Activated CD4-positive, alpha-beta T cell treated with anti-CD3 and anti-CD28 coated beads, Interleukin-2, amount 50 U/mL, for 4 hours (primary cell): ENCODE results near the gene MUC3A.
A peak's percentile ranks its signal among the peaks of the same experiment; 100 is the strongest.

Experiments used
- DNase-seq, 2 experiments: peaks; one replicate each; pipeline ENCODE4 v3.0.0-alpha.2; 2020

MUC3A gene

DNA sequence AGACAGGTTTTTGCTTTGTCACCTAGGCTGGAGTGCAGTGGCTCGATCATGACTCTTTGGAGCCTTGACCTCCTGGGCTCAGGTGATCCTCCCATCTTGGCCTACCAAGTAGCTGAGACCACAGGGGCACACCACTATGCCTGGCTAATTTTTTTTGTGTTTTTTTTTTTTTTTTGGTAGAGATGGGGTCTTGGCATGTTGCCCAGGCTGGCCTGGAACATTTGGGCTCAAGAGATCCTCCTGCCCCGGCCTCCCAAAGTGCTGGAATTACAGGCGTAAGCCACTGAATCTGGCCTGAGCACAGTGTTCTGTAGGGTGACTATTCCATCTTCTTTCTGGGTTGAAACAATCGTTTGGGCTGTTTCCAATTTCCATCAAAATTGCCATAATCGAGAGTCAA, 1.5 kb upstream of the MUC3A start:
- DNase-seq = no peak

DNA sequence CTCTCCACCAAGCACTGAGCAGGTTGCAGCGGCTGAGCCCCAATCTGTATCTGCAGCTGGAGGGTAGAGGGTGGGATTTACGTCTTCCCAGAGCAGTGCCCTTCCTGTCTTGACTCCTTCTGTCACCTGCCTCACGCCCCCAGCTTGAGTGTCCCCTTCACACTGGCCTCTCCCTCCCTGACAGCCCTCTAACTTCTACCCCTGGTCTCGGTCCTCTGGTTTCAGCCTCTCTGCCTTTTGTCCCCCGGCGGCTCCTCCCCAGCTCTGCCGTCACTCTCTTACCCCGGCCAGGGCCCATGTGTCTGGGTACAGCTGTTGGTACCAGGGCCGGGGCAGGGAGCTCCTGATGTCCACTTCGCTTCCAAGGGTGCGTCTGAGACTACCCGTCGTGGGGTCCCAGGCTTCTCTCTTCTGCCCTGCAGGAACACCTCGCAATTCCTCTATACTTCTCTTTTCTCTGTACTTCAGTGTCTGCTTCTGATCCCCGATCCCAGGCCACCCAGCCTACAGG, 654 bp downstream of the MUC3A start:
- DNase-seq = no peak

DNA sequence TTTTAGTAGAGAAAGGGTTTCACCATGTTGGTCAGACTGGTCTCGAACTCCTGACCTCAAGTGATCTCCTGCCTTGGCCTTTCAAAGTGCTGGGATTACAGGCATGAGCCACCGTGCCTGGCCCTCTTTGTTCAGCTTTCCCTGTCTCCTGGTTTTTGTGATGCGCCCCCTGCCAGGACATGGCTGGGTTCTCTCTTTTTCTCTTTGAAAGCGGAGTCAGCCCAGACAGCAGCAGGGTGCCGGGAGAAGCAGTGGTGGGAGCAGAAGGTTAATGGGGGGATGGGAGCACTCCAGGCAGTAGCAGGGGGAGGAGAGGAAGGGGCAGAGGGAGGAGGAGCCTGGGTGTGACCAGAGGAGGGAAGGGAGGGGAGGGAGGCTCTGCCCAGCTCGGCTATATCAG, 1.8 kb downstream of the MUC3A start:
- DNase-seq = no peak

DNA sequence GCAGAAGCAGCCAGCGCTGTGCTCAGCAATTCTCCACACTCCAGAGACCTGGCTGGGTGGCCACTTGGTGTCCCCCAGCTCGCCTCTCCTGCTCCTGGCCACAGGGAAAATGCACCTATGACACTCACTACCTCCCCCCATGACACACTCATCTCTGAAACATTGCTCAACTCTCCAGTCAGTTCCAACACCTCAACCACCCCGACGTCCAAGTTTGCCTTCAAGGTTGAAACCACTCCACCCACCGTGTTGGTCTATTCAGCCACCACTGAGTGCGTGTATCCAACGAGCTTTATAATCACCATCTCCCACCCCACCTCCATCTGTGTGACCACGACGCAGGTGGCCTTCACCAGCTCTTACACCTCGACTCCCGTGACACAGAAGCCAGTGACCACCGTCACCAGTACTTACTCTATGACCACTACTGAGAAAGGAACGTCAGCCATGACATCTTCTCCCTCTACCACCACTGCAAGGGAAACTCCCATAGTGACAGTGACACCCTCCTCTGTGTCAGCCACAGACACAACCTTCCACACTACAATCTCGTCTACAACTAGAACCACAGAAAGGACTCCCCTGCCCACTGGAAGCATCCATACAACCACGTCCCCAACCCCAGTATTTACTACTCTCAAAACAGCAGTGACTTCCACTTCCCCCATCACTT, 2.7 kb downstream of the MUC3A start:
- no peak for DNase-seq

DNA sequence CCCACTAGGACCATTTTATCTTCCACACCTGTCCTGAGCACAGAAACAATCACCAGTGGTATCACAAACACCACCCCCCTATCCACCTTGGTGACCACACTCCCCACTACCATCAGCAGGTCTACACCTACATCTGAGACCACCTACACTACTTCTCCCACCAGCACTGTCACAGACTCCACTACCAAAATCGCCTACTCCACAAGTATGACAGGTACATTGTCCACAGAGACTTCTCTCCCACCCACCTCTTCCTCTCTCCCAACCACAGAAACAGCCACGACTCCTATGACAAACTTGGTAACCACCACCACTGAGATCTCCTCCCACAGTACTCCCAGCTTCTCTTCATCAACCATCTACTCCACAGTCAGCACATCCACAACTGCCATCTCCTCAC, 3.3 kb downstream of the MUC3A start:
- no peak for DNase-seq

DNA sequence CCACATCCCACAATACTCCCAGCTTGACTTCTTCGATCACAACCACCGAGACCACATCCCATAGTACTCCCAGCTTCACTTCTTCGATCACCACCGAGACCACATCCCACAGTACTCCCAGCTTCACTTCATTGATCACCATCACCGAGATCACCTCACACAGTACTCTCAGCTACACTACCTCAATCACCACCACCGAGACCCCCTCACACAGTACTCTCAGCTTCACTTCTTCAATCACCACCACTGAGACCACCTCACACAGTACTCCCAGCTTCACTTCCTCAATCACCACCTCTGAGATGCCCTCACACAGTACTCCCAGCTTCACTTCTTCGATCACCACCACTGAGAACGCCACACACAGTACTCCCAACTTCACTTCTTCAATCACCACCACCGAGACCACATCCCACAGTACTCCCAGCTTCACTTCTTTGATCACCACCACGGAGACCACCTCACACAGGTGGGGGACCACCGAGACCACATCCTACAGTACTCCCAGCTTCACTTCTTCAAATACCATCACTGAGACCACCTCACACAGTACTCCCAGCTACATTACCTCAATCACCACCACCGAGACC, 8.6 kb downstream of the MUC3A start:
- DNase-seq = no peak

DNA sequence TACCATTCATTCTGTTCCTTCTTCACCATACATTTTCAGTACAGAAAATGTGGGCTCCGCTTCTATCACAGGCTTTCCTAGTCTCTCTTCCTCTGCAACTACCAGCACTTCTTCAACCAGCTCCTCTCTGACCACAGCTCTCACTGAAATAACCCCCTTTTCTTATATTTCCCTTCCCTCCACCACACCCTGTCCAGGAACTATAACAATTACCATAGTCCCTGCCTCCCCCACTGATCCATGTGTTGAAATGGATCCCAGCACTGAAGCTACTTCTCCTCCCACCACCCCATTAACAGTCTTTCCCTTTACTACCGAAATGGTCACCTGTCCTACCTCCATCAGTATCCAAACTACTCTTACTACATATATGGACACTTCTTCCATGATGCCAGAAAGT, 10.6 kb downstream of the MUC3A start:
- no peak for DNase-seq

DNA sequence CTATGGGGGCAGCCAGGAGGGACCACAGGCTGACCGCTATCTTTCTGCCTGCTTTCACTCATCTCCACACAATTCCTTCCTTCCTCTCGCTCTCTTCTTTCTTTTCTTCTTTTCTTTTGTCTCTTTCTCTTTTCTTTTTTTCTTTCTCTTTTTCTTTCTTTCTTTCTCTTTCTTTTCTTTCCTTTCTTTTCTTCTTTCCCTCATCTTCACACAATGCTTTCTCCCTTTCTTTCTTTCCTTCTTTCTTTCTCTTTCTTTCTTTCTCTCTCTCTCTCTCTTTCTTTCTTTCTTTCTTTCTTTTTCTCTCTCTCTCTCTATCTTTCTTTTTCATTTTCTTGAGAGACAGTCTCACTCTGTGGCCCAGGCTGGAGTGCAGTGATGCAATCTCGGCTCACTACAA, 13.2 kb downstream of the MUC3A start:
- no peak for DNase-seq

DNA sequence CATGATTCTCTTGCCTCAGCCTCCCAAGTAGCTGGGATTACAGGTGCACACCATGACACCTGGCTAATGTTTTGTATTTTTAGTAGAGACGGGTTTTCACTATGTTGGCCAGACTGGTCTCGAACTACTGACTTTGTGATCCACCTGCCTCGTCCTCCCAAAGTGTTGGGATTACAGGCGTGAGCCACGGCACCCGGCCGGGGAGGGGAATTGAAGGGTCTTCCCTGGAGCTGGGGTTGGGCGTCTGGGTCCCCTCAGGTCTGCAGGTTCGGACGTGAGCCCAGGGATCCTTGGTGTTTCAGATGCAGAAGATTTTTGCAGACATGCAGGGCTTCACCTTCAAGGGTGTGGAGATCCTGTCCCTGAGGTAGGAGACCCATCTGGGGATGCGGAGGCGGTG, 14.1 kb downstream of the MUC3A start:
- no peak for DNase-seq

DNA sequence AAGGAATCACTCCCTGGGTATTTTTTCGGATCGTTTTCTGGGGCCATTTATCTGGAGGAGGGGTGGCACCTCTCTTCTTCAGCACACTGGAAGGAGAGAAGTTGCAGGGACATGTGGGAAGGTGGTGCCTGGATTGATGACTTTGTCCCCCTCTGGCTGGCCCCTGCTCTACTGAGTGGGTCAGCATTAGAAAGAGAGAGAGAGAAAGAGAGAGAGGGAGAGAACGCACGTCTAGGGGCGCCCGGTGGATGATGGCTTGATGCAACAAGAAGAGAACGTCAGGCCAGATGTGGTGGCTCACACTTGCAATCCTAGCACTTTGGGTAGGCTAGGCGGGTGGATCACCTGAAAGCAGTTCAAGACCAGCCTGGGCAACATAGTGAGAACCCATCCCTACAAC, 14.5 kb downstream of the MUC3A start:
- DNase-seq = no peak

DNA sequence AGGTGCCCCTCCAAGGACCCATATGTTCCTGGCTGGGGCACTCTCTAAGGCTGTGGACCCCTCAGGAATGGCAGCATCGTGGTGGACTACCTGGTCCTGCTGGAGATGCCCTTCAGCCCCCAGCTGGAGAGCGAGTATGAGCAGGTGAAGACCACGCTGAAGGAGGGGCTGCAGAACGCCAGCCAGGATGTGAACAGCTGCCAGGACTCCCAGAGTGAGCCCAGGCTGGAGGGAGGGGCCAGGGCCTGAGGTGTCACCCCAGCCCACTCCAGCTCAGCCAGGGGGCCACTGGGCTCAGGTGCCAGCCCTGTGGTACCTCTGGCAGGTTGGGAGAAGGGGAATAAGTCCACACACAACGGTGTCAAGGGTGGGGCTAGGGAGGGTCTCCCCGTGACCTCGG, 15.3 kb downstream of the MUC3A start:
- no peak for DNase-seq

DNA sequence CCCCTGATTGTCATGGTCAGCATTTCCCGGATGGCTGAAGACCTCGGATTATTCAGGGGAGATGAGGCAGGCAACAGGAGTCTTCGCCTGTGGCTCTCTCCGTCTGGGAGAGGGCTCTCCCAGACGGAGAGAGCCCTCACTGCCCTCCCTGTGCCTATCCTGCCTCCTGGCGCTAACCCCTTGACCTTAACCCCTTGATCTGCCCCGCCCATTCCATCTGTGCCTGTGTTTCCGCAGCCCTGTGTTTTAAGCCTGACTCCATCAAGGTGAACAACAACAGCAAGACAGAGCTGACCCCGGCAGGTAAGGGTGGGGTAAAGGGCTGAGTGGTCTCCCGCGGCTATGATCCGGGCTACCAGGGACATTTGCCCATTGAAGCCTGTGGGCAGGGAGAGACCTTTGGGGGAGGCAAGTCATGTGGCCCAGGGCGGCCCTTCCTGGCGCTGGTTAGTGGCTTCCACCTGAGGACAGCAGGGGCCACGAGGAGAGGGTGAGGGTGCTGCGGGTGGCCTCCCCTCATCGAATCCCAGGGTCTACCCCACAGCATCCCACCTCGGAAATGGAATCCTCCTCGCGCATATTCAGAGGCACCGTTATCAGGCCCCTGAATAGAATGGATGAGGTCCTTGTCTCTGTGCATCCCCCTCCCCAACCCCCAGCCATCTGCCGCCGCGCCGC, 15.8 kb downstream of the MUC3A start:
- no peak for DNase-seq

DNA sequence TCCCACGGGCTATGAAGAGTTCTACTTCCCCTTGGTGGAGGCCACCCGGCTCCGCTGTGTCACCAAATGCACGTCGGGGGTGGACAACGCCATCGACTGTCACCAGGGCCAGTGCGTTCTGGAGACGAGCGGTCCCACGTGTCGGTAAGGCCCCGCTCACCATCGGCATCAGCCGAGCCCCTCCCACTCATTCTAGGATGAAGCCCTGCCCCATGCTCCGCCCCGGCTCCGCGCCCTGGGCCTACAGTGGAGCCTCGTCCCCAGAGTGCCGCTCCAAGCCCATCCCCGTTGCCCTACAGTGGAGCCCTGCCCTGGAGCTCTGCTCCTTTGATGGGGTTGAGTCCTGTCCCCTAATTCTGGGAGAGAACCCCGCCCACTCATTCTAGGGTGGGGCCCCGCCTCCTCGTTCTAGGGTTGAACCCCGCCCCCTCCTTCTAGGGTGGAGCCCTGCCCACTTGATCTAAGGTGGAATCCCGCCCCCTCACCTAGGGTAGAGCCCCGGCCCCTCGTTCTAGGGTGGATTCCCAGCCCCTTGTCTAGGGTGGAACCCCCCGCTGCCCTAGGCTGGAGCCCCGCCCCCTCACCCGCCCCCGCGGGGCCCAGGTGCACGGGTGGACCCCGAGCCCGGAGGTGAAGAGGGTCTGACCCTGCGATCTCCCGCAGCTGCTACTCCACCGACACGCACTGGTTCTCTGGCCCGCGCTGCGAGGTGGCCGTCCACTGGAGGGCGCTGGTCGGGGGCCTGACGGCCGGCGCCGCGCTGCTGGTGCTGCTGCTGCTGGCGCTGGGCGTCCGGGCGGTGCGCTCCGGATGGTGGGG, 16.6 kb downstream of the MUC3A start:
- DNase-seq = peak; percentile 61 to 64

DNA sequence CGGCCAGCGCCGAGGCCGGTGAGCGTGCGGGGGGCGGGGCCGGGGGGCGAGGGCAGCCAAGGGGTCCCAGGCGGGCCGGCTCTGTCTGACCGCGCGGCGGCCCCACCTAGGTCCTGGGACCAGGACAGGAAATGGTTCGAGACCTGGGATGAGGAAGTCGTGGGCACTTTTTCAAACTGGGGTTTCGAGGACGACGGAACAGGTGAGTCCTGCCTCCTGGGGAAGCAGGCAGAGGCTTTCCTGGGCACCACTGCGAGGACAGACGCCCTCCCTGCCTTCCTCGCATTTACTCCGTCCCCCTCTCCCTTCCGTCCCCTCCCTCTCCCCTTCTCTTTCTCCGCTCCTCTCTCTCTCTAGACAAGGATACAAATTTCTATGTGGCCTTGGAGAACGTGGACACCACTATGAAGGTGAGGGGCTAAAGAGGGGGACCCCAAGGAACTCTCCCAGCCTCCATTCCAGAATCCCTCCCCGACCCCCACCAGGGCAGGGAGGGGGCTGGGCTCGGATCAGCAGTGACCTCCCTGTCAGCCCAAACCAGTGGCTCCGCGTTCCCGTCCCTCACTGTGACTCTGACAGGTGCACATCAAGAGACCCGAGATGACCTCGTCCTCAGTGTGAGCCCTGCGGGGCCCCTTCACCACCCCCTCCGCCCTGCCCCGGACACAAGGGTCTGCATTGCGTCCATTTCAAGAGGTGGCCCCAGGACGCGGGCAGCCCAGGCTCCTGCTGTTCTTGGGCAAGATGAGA, 17.4 kb downstream of the MUC3A start:
- no peak for DNase-seq

DNA sequence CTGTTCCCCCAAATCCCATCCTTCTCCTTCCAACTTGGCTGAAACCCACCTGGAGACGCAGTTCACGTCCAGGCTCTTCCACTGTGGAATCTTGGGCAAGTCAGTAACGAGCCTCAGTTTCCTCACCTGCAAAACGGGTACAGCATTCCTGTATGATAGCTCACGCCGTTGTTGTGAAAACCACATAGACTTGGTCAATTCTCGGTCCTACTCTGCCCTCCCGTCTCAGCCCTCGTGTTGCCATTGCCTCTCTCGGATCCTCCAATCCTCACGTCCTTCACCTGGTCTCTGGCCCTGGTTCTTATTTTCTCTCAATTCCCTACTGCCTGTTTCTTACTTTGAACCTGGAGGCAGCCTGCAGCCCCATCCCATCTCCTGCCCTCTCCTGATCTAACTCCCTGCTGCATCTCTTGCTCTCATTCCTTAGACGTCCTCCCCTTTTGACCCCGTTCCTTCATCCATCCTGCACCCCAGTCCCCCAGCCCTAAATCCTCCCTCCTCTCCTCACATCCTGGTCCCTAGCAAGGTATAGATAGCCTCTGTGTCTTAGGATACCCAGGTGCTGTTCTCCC, 18.0 kb downstream of the MUC3A start:
- DNase-seq = no peak

DNA sequence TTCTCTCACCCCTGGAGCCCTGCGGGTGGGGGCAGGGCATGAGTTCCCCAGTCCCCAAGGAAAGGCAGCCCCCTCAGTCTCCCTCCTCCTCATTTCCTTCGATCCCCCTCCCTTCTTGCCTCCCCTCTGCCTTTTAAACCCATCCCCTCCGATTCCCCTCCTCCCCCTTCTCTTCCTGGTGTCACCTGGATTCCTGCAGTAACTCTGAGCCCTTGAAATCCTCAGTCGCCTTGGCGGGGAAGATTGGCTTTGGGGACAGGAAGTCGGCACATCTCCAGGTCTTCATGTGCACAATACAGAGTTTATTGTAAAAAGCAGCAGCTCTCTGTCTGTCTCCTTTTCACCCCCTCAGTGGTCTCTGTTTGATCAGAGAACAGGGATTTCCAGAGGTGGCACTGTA, 18.7 kb downstream of the MUC3A start:
- DNase-seq = no peak

DNA sequence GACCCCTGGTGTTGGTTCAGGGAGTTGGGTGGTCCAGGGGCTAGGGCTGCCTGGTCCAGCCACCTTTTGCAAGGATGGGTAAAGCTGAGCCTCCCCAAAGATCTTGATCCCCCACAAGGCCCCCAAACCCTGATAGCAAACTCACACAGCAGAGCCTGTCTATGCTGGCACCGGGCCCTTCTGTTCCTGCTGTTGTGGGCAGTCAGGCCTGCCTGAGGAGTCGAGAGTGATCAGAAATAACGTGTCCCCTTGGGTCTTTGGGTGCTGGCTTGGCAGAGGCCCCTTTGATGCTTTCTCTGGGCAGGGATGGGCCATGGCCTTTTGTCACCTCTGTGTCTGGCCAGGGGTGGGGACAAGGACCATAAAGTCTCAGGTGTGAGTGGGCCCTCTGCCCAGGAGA, 19.3 kb downstream of the MUC3A start:
- no peak for DNase-seq

DNA sequence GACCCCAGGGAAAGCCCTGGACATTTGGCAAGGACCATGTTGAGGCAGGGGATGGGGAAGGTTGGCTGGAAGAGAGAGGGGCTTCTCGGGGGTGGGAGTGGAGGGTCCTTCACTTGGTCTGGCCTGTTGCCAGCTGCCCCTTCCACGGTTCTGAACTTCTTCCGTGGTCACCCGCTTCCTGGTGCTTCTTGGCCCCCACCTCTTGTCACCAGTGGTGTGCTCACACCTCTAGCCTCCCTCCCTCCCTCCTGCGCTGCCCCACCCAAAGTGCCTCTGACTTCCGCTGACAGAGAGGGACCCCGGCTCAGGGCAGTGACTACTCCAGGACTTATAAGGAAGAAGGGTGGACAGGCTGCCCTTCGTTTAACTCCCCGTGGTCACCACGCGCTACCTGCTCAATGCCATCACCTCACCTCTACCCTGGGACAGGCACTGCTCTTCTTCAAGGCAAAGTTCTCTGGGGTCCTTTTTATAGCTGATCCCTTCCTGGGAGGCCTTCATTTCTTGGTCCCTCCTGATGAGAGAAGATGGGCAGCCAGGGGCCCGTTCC, 19.8 kb downstream of the MUC3A start, which contains the start of gene MUC12:
Gene MUC12 (plus strand): TSS at position 500 of the 550 bp plus-strand sequence. CDS start 58 bp downstream, outside the sequence.
- no peak for DNase-seq

DNA sequence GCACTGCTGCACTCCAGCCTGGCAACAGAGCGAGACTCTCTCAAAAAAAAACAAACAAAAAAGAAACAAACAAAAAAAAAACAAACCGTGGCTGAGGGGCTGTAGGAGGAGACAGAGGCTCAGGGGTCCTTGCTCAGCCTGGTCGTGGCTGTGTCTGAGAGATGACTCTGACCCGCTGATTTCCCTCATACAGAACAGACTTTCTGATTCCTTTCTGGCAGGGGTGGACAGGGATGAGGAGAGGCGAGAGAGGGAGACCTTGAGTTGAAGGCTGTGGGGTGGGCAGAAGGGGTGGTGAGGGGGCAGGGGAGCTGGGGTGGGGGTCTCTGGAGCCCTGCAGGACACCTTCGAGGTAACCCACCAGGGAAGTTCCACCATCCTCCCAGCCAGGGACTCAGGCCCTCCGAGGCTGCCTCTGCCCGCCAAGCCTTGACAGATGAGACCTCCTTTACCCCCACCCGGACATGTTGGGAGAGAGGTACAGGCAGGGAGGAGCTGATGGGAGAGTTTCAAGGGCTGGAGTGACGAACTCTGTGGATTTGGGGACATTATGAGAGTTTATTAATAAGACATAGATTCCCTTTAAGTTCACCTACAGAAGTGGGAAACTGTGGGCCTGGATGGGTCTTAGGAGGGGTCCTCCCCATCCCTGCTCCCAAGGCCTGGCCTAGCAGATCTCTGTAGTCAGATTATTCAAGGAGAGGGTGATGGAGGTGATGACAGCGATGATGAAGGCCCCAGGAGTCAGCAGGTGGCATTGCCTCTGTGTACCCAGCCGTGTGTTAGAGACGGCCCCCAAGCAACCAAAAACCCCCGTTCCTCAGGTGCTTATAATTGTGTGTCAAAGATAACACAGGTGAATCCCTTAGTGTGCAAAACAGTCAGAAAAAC, 22.0 kb downstream of the MUC3A start:
- no peak for DNase-seq

DNA sequence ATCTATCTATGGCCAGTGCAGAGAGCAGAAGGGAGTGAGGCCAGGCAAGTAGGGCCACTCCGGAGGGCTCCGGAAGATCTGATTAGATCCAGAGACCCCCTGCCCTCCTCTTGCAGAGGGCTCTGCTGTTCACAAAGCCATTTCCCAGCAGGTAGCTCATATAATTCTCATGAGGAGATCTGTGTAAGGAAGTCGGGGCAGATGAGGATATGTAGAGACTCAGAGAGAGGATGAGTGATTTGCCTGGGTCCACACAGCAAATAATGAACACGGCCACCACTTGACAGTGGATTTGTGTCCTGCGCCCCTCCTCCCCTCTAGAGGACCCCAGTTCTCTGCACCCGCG, 22.6 kb downstream of the MUC3A start:
- no peak for DNase-seq

DNA sequence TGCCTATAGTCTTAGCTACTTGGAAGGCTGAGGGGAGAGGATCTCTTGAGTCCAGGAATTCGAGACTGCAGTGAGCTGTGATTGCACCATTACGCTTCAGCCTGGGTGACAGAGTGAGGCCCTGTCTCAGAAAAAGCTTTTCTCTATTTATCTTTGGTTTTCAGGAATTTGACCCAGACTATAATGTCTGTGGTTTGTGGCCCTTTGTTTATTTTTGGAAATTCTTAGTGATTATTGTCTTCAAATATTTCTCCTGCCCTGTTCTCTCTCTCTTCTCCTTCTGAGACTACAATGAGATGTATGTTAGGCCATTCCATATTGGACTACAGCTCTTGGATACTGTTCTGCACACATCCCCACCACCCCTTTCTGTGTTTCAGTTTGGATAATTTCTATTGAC, 24.7 kb downstream of the MUC3A start:
- no peak for DNase-seq
